Fibroblast of skin of left biceps (primary cell): ENCODE measurements around the gene MARK3.

Experiments used
- DNase-seq, 2 experiments: peaks; one replicate each; pipeline ENCODE4 v3.0.0-alpha.2; 2013; ENCODE audit warnings: low read depth in 2 of 2

The MARK3 gene

GRCh38 chr14:103434868-103435442 is 49.7 kb downstream of the MARK3 start:
- DNase-seq = no peak

DNA sequence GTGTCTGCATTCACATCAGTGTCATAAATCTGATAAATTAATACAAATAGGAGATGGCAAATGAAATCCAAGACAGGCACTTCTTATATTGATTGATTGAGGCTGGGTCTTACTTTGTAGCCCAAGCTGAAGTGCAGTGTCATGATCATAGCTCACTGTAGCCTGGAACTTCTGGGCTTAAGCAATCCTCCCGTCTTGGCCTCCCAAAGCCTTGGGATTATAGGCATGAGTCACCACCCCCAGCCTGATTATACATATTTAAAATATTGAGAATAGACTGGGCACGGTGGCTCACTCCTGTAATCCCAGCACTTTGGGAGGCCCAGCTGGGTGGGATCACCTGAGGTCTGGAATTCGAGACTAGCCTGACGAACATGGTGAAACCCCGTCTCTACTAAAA is 51.3 kb downstream of the MARK3 start:
- DNase-seq = no peak

- DNase-seq = peak; percentile 21 to 32
These were observed 57.1 kb downstream of the MARK3 start for GRCh38 chr14:103442288-103442687.

- no peak for DNase-seq
These were observed 57.9 kb downstream of the MARK3 start for GRCh38 chr14:103443111-103443510.

GRCh38 chr14:103444837-103445524 is 59.8 kb downstream of the MARK3 start:
- peak in 1 of 2 experiments; percentile 17 for DNase-seq

GRCh38 chr14:103445806-103446205 is 60.6 kb downstream of the MARK3 start:
- no peak for DNase-seq

DNA sequence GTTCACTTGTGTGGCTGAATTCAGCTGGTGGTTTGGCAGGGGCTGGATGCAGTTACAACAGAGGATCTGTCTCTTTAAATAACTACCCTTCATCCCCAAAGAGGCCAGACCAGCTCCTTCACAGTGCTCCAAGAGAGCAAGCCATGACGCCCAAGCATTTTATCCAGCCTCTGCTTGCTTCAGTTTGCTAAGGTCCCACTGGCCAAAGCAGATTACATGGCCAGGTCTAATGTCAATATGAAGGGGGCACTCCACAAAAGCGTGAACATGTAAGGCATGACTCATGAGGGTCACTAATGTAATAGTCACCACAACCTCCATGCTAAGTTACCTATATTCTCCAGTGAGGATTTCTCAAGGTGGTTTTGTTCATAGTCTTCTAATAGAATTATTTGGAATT is 62.9 kb downstream of the MARK3 start:
- DNase-seq = no peak

- no peak for DNase-seq
These were observed 64.5 kb downstream of the MARK3 start for GRCh38 chr14:103449634-103450161.

DNA sequence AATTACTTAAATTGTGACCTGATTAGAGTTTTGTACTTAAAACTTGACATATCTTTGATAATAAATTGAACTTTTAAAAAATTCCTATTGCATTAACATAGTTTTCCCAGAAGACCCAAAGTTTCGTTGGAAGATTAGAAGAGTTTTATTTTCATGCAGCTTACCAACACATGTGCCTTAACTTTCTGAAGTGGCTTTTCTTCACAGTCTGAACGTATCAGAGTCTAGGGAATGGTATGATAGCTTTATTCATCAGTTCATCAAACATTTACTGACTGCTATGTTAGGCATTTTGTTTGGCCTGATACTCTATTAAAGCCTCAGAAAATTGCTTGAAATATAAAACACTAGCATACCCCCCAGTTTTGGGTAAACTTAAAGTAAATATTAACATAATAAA is 65.2 kb downstream of the MARK3 start:
- DNase-seq = peak in 1 of 2 experiments; percentile 9

- DNase-seq = no peak
These were observed 66.2 kb downstream of the MARK3 start for GRCh38 chr14:103451401-103451800.

DNA sequence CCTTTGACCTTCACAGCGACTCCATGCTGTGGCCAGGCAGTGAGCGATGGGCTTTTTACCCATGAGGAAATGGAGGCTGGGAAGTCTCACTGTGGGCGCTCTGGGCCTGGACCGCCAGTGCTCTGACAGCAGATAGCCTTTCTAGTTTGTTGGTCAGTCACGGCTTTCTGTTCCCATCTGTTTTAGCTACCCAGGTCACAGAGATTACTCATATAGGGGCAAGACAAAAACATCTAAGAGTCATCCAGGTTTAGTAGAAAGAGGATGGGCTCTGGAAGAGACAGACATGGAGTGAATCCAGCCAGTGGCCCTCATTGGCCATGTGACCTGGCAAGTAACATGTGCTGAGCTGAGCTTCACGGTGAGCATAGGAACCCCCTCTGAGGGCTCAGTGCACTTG is 68.6 kb downstream of the MARK3 start:
- DNase-seq = no peak

DNA sequence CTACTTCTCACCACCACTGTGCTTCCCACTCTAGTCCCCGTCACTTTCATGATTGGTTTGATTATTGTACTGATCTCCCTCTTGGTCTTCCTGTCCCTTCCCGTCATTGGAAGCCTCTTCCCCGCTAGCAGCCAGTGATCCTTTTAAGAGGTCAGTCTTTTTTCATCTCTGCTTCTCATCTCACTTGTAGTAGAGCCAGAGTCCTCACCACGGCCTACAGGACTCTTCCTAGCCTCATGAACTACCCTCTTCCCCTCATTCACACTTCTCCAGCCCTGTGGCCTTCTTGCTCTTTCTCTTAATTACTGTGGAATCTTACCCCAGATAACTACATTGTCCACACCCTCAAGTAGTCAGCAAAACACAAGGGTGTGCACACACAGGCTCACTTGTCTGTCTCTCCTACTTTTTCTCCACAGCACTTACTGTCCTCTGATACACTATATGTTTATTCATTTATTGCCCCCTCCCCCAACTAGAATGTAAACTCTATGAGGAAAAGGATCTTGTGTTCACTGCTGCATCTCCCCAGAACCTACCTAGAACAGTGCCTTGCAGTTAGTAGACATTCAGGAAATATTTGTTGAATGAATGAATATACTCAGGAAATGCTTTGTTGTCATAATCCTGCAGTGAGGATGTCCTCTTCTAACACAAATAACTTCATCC is 71.1 kb downstream of the MARK3 start:
- DNase-seq = no peak

- DNase-seq = no peak
These were observed 75.2 kb downstream of the MARK3 start for GRCh38 chr14:103460415-103460814.

DNA sequence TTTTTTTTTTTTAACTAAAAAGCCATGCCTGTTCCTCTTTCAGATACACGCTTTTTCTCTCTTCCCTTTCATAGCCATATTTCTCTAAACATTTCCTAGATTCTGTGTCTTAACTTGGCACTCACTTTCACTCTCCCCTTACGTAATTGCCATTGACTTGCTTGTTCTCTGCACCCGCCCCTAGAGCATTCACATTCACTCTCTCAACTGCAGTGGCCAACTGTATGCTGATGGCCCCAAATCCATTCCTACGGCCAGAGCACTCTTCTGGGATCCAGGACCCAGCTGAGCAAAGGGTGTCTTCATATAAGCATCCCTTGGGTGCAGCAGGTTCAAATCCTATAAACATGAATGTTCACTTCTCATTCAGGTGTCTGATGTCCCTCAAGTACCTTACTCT is 77.9 kb downstream of the MARK3 start:
- no peak for DNase-seq

DNA sequence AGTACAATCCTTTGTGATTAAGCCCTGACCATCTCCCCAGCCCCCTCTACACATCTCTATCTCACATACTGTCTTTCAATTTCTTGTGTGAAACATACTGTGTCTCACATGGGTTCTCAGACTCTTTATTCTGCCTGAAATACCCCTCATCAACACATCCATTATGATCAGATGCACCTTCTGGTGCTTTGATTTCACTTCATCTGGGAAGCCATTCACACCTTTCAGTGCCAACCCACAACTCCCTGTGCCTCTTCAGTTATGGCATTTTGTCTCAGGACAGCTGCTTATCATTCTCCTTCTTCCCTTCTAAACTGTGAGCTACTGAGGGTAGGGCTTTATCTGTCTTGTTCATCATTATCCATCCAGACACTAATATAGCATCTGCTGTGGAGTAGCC is 78.6 kb downstream of the MARK3 start:
- no peak for DNase-seq

DNA sequence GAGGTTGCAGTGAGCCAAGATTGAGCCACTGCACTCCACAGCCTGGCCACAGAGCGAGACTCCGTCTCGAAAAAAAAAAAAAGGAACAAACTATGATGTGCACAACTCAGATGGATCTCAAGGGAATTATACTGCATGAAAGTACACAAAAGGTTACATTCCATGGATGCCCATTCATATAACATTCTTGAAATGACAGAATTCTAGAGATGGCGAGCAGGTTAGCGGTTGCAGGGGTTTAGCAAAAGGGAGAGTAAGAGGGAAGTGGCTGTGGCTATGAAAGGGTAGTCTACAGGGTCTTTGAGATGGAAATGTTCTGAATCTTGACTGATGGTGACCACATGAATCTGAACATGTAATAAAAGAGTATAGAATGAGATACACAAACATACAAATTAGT is 87.7 kb downstream of the MARK3 start:
- DNase-seq = no peak

DNA sequence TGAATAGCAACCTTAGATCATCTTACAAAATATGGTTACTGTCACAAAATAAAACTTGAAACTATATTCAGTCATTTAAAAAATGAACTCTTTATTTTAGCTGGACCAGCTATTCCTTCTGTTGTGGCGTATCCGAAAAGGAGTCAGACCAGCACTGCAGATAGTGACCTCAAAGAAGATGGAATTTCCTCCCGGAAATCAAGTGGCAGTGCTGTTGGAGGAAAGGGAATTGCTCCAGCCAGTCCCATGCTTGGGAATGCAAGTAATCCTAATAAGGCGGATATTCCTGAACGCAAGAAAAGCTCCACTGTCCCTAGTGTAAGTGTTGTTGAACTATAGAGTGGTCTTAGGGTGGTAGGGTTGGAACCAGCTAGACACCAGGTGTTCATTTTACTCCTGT is 89.7 kb downstream of the MARK3 start:
- no peak for DNase-seq

GRCh38 chr14:103476065-103476464 is 90.8 kb downstream of the MARK3 start:
- no peak for DNase-seq

DNA sequence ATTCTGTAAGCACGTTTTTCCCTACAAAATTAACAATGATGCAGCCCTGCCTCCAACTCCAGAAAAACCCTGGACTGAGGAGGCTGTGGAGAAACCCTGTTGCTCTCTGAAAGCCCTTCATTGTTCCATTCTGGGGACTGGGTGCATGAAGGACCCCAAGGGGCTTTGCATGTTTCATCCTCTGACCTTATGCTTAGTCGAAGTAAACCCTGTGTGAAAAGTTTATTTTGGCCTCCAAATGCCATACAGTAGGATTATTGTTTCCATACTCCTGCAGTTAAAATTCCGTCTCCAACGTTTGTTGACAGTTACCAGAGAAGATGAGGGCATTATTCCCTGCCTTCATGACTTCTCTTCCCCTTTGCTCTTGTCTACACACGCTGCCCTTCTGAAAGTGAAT is 91.4 kb downstream of the MARK3 start:
- DNase-seq = no peak

DNA sequence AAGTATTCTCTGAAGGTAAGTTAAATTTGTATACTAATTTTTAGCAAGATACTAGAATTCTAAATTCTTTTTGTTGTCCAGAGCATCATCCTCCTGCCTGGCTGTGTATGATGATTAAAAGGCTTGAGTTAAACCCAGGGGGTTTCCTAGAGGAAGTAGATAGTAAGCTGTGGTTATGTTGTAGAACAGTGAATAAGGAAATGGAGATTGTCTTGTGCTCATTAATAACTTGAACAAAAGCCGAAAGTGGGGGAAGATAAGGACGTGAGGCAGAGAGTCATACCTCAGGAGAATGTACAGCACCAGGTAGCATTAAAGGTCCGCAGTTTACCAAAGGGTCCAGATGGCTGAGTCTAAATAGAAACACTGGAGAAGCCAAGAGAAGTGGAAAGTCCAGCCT is 95.4 kb downstream of the MARK3 start:
- no peak for DNase-seq

DNA sequence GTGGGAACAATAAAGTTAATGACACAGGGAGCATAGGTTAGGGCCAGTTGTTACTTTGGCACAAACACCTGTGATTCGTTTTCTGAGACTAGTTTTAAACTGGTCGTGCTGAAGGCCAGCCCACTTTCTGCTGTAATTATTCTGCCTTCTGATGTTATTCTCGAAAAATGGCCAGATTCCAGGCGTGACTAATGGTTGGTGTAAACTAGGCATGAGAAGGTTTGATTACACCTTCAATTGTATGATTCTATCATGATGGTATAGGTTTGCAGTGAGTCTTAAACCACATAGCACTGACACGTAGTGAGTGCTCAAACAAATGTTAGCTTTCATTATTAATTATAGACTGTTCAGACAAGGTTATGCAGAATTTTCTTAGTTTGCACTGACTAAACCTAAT is 98.4 kb downstream of the MARK3 start:
- peak; percentile 41 to 50 for DNase-seq

DNA sequence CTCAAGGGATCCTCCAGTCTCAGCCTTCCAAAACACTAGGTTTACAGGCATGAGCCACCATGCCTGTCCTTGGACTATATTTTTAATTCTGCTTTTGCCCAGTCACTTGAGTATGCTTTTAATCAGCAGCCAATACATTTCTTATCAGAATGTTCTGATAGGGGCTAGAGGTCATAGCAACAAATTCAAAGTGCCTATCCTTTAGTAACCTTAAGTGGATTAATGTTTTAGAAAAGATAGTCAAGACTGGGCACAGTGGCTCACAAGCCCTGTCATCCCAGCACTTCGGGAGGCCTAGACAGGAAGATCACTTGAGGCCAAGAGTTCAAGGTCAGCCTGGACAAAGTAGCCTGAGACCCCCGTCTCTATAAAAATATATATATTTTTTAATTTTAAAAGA is 100.3 kb downstream of the MARK3 start:
- DNase-seq = no peak

DNA sequence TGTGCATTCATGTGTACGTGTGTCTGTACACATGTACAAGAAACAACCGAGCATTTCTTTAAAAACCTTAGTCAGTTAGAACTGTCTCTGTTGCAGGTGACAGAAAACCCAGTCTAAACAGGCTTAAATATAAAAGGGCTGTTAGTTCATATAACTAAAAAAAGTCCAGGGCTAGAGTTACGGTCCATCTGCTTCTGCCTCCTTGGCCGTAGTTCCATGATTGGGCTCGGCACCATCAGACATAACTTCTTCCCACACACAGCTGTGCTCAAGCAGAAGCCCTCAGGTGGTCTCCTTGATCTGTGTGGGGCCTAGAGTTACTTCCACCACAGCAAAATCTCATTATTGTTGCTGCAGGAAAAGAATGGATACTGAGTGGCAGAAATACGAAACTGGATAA is 102.9 kb downstream of the MARK3 start:
- no peak for DNase-seq
